ENCODE data around the gene TRAPPC3L.

Gene TRAPPC3L

DNA sequence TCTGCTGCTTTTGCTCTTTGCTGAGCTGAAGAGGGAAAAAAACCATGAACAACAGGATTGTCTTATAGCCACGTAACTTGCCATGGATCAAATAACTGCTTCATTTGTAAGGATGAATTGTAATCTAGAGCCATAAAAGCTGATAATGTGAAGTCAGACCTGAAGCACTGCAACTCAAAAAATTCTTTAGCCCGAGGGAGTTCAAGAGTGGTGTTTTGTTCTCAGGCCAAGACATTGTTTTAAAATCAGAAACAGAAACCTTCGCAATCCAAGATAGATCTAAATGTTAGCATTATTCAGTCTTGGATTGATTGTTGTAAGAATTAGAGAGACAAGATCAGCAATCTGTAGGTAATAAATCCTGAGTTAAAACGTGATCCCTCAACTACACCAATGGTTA, at the start of gene TRAPPC3L:
Gene TRAPPC3L (minus strand): TSS at position 34 of the 400 bp plus-strand sequence. CDS start 170 bp downstream, outside the sequence.
- DNase-seq = no peak

- no peak for DNase-seq
Observed at GRCh38 chr6:116595247-116595646, 49.8 kb upstream of the TRAPPC3L start.

DNA sequence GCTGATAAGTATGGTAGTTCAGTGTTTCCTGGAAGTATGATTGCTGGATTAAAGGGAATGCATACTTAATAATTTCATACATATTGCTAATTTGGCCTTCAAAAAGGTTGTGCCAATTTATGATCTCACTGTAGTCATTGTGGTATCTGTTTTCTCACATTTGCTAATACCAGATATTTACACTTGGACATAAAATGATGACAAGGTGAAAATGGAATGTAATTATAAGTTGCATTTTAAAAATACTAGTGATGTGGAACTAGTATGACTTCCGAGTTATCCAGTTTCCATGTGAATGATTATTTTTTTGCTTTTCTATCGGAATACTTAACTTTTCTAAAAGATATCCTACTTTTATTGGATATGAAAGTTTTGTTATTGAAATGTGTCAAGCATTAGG, 41.3 kb upstream of the TRAPPC3L start:
- no peak for DNase-seq

- DNase-seq = no peak
Observed at GRCh38 chr6:116586276-116586675, 40.8 kb upstream of the TRAPPC3L start.

- DNase-seq = no peak
Observed at GRCh38 chr6:116580198-116580597, 34.7 kb upstream of the TRAPPC3L start.

- DNase-seq = no peak
Observed at GRCh38 chr6:116579143-116579542, 33.7 kb upstream of the TRAPPC3L start.

GRCh38 chr6:116578335-116578734, 32.9 kb upstream of the TRAPPC3L start:
- no peak for DNase-seq

DNA sequence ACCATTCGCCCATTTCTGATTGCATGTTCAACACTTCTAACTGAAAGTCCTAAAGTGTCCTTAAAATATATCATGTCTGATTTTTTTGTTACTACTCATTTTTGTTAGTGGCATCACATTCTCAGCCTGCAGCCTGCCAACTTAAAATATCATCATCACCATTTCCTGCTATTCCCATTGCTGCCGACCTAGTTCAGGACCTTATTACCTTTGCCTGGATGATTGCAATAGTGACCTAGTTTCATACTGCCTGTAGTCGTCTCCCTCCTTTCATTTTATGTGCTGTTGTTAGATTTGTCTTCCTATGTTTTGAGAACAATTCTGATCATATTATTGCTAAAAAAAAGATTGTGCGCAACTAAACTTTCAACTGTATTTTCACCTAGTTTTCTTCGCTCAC, 32.0 kb upstream of the TRAPPC3L start:
- no peak for DNase-seq

DNA sequence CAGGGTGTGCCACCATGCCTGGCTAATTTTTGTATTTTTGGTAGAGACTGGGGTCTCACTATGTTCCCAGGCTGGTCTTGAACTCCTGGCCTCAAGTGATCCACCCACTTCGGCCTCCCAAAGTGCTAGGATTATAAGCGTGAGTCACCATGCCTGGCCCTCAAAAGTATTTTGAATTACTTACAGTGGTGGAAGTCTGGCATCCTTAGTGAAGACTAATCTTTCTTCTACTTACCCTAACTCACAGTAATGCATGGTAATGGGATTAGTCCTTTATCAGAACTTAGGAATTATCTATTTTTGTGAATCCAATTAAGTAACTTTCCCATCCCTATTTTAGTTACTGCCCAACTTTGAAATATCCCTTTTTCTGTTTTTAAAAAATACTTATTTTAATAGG, 29.7 kb upstream of the TRAPPC3L start:
- no peak for DNase-seq

DNA sequence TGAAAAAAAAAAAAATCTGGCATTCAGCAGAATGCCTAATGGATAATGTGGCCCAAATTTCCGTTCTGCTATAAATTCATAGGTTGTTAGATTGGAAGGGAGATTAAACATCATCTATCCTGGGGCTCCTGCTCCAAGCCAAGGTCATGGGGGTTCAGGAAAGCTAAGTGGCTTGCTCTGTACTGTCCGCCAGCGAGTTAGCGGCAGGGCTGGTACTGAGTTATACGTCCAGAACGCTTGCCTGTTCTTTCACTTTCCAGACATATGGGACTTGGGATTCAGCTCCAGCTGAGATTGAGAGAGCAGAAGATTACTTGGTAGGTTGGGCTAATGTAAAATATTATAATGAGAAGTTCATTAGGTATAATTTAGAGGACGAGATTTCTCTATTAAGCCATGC, 26.7 kb upstream of the TRAPPC3L start:
- peak in 1 of 2 experiments; percentile 22 for DNase-seq

- DNase-seq = no peak
Observed at GRCh38 chr6:116571683-116572000, 26.2 kb upstream of the TRAPPC3L start.

- DNase-seq = peak; percentile 96 to 99
Observed at GRCh38 chr6:116570856-116571682, 25.6 kb upstream of the TRAPPC3L start, which contains the start of gene RWDD1. TSS of gene RWDD1 (plus strand) at chr6:116571504. CDS start at chr6:116571583, 79 bp downstream.

DNA sequence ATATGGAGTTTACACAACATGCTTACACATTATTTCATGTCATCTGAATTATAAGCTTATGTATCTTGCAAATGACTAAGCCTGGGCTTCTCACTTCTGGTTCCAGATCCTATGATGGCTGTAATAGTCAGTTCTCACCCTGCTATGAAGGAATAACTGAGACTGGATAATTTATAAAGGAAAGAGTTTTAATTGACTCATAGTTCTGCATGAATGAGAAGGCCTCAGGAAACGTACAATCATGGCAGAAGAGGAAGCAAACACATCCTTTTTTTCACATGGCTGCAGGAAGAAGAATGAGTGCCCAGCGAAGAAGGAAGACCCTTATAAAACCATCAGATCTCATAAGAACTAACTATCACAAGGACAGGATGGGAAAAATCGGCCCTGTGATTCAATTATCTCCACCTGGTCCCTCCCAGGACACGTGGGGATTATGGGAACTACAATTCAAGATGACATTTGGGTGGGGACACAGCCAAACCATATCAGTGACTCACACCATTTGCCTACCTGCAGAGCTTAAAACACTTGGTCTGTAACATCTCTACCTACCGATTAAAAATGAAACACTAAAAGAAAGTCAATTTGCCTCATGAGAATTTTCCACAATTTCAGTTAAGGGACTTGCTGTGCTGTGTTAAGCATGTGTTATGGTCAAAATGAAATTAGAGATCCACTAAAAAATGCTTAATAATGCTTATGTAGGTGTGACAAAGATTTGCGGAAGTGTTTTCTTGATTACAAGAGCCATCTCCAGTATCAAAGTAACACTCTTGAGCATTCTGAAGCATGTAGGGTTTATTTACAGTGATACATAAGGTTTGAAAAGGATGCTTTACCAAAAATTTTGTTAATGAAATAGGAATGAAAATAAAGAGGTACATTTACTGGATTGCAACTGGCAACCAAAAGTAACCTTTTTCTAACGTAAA, 23.6 kb upstream of the TRAPPC3L start:
- no peak for DNase-seq

DNA sequence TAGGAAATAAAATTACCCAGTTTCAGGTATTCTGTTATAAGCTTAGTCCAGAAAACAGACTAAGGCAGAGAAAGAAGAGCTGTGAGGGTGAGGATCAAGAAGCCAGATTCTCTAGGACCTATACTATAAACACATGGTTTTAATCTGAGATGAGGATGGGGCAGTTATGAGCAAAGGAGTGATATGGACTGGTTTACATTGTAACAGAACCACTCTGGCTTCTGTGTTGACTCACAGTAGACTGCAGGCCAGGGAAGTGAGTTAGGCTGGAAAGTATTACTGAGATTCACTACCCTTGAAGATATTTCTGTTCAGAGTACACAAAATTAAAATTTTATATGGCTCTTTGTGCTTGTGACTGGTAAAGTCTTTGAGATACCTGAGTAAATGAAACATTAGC, 22.6 kb upstream of the TRAPPC3L start:
- DNase-seq = no peak

GRCh38 chr6:116564921-116565872, 19.7 kb upstream of the TRAPPC3L start:
- peak in 1 of 2 experiments; percentile 22 for DNase-seq

GRCh38 chr6:116564311-116564710, 18.8 kb upstream of the TRAPPC3L start:
- DNase-seq = no peak

- DNase-seq = no peak
Observed at GRCh38 chr6:116563830-116564229, 18.3 kb upstream of the TRAPPC3L start.

- DNase-seq = no peak
Observed at GRCh38 chr6:116562614-116563013, 17.1 kb upstream of the TRAPPC3L start.

- DNase-seq = no peak
Observed at GRCh38 chr6:116562019-116562403, 16.5 kb upstream of the TRAPPC3L start.

- peak in 1 of 2 experiments; percentile 77 for DNase-seq
Observed at GRCh38 chr6:116561377-116562018, 16.0 kb upstream of the TRAPPC3L start.

DNA sequence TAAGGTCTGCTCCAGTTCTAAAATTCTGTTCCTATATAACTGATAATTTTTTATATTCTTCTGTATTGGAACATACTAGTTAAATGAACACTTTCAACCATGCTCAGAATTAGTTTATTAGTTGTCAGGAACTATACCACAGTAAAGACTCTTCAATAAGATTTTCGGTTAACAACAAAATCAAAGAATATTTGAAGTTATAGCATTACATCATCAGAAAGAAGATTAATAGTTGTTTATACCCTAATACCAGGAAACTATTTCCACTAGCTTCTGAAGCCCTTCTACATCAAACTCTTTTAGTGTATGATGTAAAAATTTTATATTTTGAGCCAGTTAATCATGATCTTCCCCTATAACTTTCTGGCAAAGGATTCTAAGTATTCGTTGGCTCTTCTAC, 14.6 kb upstream of the TRAPPC3L start:
- no peak for DNase-seq

GRCh38 chr6:116557893-116558292, 12.4 kb upstream of the TRAPPC3L start:
- DNase-seq = no peak
